Liver (tissue), 3 donors: ENCODE results near the gene HAAO.

Source experiments
- EGR1 ChIP-seq, 2 donors: IDR thresholded peaks; 2 replicates each; pipeline ENCODE4 v1.6.1; 2016 to 2018; ENCODE audit warnings: antibody characterized with exemption in 2 of 2, low read depth in 2 of 2
- FOXA1 ChIP-seq: IDR thresholded peaks from 2 replicates; pipeline ENCODE4 v1.6.1; 2016; ENCODE audit warnings: antibody characterized with exemption
- TF ChIP-seq, protein P1 (sequence below): fragments of 150-350 bp; IDR thresholded peaks from 2 replicates; pipeline ENCODE4 v1.5.1; 2017; ENCODE audit warnings: improper control_type of control experiment, low read depth, low read length; ENCODE audit not compliant: missing input control
- donor health status: healthy.
- donor health status: healthy.

DNA sequence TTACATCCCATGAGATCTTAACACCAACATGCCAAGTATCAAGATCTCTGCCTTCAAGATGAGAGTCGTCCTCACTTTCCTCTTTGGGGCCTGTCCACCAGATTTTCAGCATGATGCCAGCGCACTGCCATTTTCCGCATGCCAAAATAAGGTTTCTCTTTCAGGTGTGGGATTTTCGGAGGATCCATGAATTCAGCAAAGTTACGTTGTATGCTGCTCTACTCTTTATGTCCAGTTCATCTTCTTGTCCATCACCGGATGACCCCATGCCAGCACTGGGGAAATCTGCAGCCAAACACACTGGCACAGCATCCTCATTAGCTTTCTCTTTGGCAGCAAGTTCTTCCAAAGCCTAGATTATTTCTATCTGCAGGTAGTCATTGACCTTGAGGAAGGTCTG, 4.9 kb upstream of the HAAO start:
- TF ChIP-seq, protein P1, sequence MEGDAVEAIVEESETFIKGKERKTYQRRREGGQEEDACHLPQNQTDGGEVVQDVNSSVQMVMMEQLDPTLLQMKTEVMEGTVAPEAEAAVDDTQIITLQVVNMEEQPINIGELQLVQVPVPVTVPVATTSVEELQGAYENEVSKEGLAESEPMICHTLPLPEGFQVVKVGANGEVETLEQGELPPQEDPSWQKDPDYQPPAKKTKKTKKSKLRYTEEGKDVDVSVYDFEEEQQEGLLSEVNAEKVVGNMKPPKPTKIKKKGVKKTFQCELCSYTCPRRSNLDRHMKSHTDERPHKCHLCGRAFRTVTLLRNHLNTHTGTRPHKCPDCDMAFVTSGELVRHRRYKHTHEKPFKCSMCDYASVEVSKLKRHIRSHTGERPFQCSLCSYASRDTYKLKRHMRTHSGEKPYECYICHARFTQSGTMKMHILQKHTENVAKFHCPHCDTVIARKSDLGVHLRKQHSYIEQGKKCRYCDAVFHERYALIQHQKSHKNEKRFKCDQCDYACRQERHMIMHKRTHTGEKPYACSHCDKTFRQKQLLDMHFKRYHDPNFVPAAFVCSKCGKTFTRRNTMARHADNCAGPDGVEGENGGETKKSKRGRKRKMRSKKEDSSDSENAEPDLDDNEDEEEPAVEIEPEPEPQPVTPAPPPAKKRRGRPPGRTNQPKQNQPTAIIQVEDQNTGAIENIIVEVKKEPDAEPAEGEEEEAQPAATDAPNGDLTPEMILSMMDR = no peak
- TF ChIP-seq FOXA1 (no peak), EGR1 (IDR thresholded peaks at IDR 0.05; ENCODE audit: low read depth in 2 of 2) (no peak)
